DOHH2 (cell line): ENCODE results near the gene F12.

Experiments
- H3F3A ChIP-seq: fragments of 200-600 bp; sonication (generic), shearing (Covaris generic); 2 replicates; pipeline ENCODE4 v1.6.0; 2016; ENCODE audit warnings: antibody characterized with exemption, mild to moderate bottlenecking; ENCODE audit not compliant: control insufficient read depth, insufficient read depth
- H3K27ac ChIP-seq: fragments of 200-600 bp; sonication (generic); 2 replicates; pipeline ENCODE4 v1.5.1; 2014; ENCODE audit warnings: low read depth, mild to moderate bottlenecking, low read length, moderate library complexity
- H3K27me3 ChIP-seq: fragments of 200-600 bp; sonication (generic); 2 replicates; pipeline ENCODE4 v1.6.1; 2014; ENCODE audit warnings: mild to moderate bottlenecking, low read length, mixed read lengths; ENCODE audit not compliant: control insufficient read depth
- H3K36me3 ChIP-seq: fragments of 200-600 bp; sonication (generic); 2 replicates; pipeline ENCODE4 v1.6.1; 2014; ENCODE audit warnings: mild to moderate bottlenecking, low read length, moderate library complexity, mixed read lengths; ENCODE audit not compliant: control insufficient read depth
- H3K4me1 ChIP-seq: fragments of 200-600 bp; sonication (generic); 2 replicates; pipeline ENCODE4 v1.6.1; 2014; ENCODE audit warnings: mild to moderate bottlenecking, low read length, mixed read lengths; ENCODE audit not compliant: control insufficient read depth
- H3K4me2 ChIP-seq: fragments of 200-600 bp; sonication (generic); 2 replicates; pipeline ENCODE4 v1.6.0; 2014; ENCODE audit warnings: mild to moderate bottlenecking, low read length, moderate library complexity
- H3K4me3 ChIP-seq: fragments of 200-600 bp; sonication (generic); 2 replicates; pipeline ENCODE4 v1.5.1; 2014; ENCODE audit warnings: mild to moderate bottlenecking, low read length, mixed read lengths
- H3K79me2 ChIP-seq: fragments of 200-600 bp; sonication (generic); 2 replicates; pipeline ENCODE4 v1.6.1; 2014; ENCODE audit warnings: mild to moderate bottlenecking, low read length, mixed read lengths; ENCODE audit not compliant: control insufficient read depth
- H3K9me2 ChIP-seq: fragments of 200-600 bp; sonication (generic); replicated peaks from 2 replicates; pipeline ENCODE4 v1.6.1; 2014; ENCODE audit warnings: mild to moderate bottlenecking, low read length, mixed read lengths; ENCODE audit not compliant: control insufficient read depth
- H3K9me3 ChIP-seq: fragments of 200-600 bp; sonication (generic); 2 replicates; pipeline ENCODE4 v1.6.1; 2014; ENCODE audit warnings: antibody characterized with exemption, low read length, mixed read lengths; ENCODE audit not compliant: control insufficient read depth, insufficient read depth
- H4K20me1 ChIP-seq: fragments of 200-600 bp; sonication (generic); 2 replicates; pipeline ENCODE4 v1.6.0; 2014; ENCODE audit warnings: low read depth, mild to moderate bottlenecking, antibody characterized with exemption, low read length, moderate library complexity; ENCODE audit not compliant: control insufficient read depth, insufficient read depth
- CTCF ChIP-seq: fragments of 200-600 bp; sonication (generic); IDR thresholded peaks from one replicate; pipeline ENCODE4 v1.5.1; 2014; ENCODE audit warnings: antibody characterized with exemption, mild to moderate bottlenecking, low read depth, low read length; ENCODE audit not compliant: poor library complexity, severe bottlenecking
- EZH2phosphoT487 ChIP-seq: fragments of 200-600 bp; sonication (generic); IDR thresholded peaks from 2 replicates; pipeline ENCODE4 v1.6.1; 2017; ENCODE audit warnings: borderline replicate concordance, mild to moderate bottlenecking, antibody characterized with exemption, low read length, moderate library complexity, mixed read lengths

The F12 gene

GRCh38 chr5:177434942-177435738 lies 25.8 kb upstream of the F12 start:
- Histone ChIP-seq H3K9me2 (no peaks in the 10 kb centered on the region), H4K20me1 (peaks cover 6% of the 10 kb centered on the region; the same call in 1 of the 2 replicates), H3F3A (peaks cover 21% of the 10 kb centered on the region), H3K27ac (no peak overlapping the region), H3K79me2 (peaks cover 19% of the 10 kb centered on the region), H3K36me3 (peaks cover 87% of the 10 kb centered on the region), H3K4me1 (peaks cover 28% of the 10 kb centered on the region), H3K27me3 (no peaks in the 10 kb centered on the region), H3K4me2 (no peak overlapping the region), H3K4me3 (no peak overlapping the region), H3K9me3 (no peaks in the 10 kb centered on the region)
- no peak for TF ChIP-seq EZH2phosphoT487

GRCh38 chr5:177434437-177434836 lies 25.1 kb upstream of the F12 start:
- H3K4me1 ChIP-seq: peaks cover 35% of the 10 kb centered on the region
- H3K79me2 ChIP-seq: peaks cover 26% of the 10 kb centered on the region
- peaks cover 87% of the 10 kb centered on the region for H3K36me3 ChIP-seq
- H3K27me3 ChIP-seq: no peaks in the 10 kb centered on the region
- H3K4me3 ChIP-seq: no peak overlapping the region
- H4K20me1 ChIP-seq: peaks cover 6% of the 10 kb centered on the region; the same call in 1 of the 2 replicates
- TF ChIP-seq CTCF (no peak), EZH2phosphoT487 (no peak)
- no peaks in the 10 kb centered on the region for H3K9me3 ChIP-seq
- no peaks in the 10 kb centered on the region for H3K9me2 ChIP-seq
- H3F3A ChIP-seq: peaks cover 26% of the 10 kb centered on the region
- H3K4me2 ChIP-seq: no peak overlapping the region
- no peak overlapping the region for H3K27ac ChIP-seq

- peaks cover 23% of the 10 kb centered on the region for H3F3A ChIP-seq
- peaks cover 42% of the 10 kb centered on the region for H3K4me1 ChIP-seq
- no peaks in the 10 kb centered on the region for H3K27me3 ChIP-seq
- no peak overlapping the region for H3K4me2 ChIP-seq
- no peak overlapping the region for H3K27ac ChIP-seq
- H3K9me3 ChIP-seq: no peaks in the 10 kb centered on the region
- TF ChIP-seq CTCF (no peak), EZH2phosphoT487 (no peak)
- no peak overlapping the region for H3K4me3 ChIP-seq
- peaks cover 85% of the 10 kb centered on the region for H3K36me3 ChIP-seq
- H3K9me2 ChIP-seq: no peaks in the 10 kb centered on the region
- peaks cover 6% of the 10 kb centered on the region; the same call in 1 of the 2 replicates for H4K20me1 ChIP-seq
- peaks cover 32% of the 10 kb centered on the region for H3K79me2 ChIP-seq
Observed at GRCh38 chr5:177433658-177434217, 24.4 kb upstream of the F12 start.
